A673 (cell line): ENCODE data around the gene MLH3.

Source experiments
- EZH2 ChIP-seq: fragments of 200-600 bp; sonication (generic); IDR thresholded peaks from 2 replicates; pipeline ENCODE4 v1.6.1; 2017; ENCODE audit warnings: borderline replicate concordance, low read depth, mild to moderate bottlenecking, mixed read lengths, antibody characterized with exemption, low read length; ENCODE audit not compliant: poor library complexity, severe bottlenecking
- TF ChIP-seq, protein P1 (sequence below): fragments of 300-800, 200-600 bp; sonication (generic); conservative IDR thresholded peaks from 2 replicates; pipeline ENCODE4 v1.5.1; 2017; ENCODE audit warnings: low read depth, mild to moderate bottlenecking, antibody characterized with exemption, low read length, moderate library complexity, mixed read lengths

DNA sequence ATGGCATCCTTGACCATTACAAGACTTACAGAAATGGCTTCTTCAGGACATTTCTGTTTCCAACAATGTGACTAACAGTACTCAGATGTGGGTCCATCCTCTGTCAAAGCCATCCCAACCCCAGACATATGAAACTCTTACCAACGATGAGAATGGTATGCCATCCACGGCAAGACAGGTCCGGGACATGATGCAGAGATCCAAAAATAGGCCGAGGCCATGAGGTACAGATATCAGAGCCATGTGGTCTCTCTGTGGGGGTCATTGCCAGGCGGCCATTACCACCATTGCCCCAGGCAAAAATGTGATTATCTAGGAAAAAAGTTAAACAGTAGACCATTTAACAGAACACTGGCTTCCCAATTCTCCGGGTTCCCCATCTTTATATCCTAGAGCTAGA, 45.7 kb upstream of the MLH3 start:
- TF ChIP-seq, protein P1, sequence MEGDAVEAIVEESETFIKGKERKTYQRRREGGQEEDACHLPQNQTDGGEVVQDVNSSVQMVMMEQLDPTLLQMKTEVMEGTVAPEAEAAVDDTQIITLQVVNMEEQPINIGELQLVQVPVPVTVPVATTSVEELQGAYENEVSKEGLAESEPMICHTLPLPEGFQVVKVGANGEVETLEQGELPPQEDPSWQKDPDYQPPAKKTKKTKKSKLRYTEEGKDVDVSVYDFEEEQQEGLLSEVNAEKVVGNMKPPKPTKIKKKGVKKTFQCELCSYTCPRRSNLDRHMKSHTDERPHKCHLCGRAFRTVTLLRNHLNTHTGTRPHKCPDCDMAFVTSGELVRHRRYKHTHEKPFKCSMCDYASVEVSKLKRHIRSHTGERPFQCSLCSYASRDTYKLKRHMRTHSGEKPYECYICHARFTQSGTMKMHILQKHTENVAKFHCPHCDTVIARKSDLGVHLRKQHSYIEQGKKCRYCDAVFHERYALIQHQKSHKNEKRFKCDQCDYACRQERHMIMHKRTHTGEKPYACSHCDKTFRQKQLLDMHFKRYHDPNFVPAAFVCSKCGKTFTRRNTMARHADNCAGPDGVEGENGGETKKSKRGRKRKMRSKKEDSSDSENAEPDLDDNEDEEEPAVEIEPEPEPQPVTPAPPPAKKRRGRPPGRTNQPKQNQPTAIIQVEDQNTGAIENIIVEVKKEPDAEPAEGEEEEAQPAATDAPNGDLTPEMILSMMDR: no peak
- TF ChIP-seq EZH2: no peak
